Sigmoid colon (tissue), 3 donors: ENCODE data around the gene SPAM1.
"Not testable (repeated sequence)": the region's sequence is repeated elsewhere in the genome, so short reads cannot be mapped to it uniquely, and the experiment has no call there.

Experiments
- CTCF ChIP-seq, 4 experiments: fragments of 450-650 bp in 3 of 4; fragments of 200-600 bp in 1 of 4; IDR thresholded peaks; one replicate each; pipeline ENCODE4 v1.5.1; 2016 to 2019; ENCODE audit warnings: antibody characterized with exemption in 4 of 4, mild to moderate bottlenecking in 3 of 4, moderate library complexity in 2 of 4
- POLR2A ChIP-seq, 2 donors: fragments of 450-650 bp; IDR thresholded peaks; one replicate each; pipeline ENCODE4 v1.6.1; 2016; ENCODE audit warnings: antibody characterized with exemption in 2 of 2, mild to moderate bottlenecking in 2 of 2, moderate library complexity in 2 of 2

- not testable (repeated sequence) for TF ChIP-seq CTCF, POLR2A (IDR thresholded peaks at IDR 0.05)
Observed at GRCh38 chr7:123894753-123895152, 30.3 kb upstream of the SPAM1 start.
